Upper lobe of left lung (tissue), 6 donors: Measurements from ENCODE around the gene MYL12B. TPM values are rescaled to one million over a fixed set of nuclear protein-coding genes. Genes with fewer than 3 reads are reported as not detected.
A peak's percentile ranks its signal among the peaks of the same experiment; 100 is the strongest.

ENCODE experiments used
- ATAC-seq, 2 donors: fragments of 200-7000 bp; cut with Tn5 transposase; one replicate each; pipeline ENCODE4 v1.9.1; 2022; ENCODE audit warnings: mild to moderate bottlenecking in 2 of 2, moderate library complexity in 2 of 2; ENCODE audit not compliant: low FRiP score in 2 of 2
- DNase-seq, 2 donors: peaks; one replicate each; pipeline ENCODE4 v3.0.0-alpha.2; 2019 to 2020
- H3K27ac ChIP-seq, 4 donors: fragments of 200-600 bp; sonication (generic); one replicate each; pipeline ENCODE4 v1.5.1; 2016 to 2019
- H3K27me3 ChIP-seq, 4 donors: fragments of 200-600 bp; sonication (generic); one replicate each; pipeline ENCODE4 v1.5.1; 2017 to 2019
- H3K36me3 ChIP-seq, 4 donors: fragments of 200-600 bp; sonication (generic); one replicate each; pipeline ENCODE4 v1.5.1; 2016 to 2019
- H3K4me1 ChIP-seq, 4 donors: fragments of 200-600 bp; sonication (generic); one replicate each; pipeline ENCODE4 v1.5.1; 2018 to 2019
- H3K4me3 ChIP-seq, 4 donors: fragments of 200-600 bp; sonication (generic); one replicate each; pipeline ENCODE4 v1.5.1; 2017 to 2019; ENCODE audit warnings: mild to moderate bottlenecking in 2 of 4, moderate library complexity in 1 of 4
- H3K9me3 ChIP-seq, 4 donors: fragments of 200-600 bp; sonication (generic); one replicate each; pipeline ENCODE4 v1.5.1; 2018 to 2019
- EP300 ChIP-seq, 4 donors: sonication (generic); formaldehyde crosslinking; IDR thresholded peaks; one replicate each; pipeline ENCODE4 v1.5.1; 2017; ENCODE audit warnings: antibody characterized with exemption in 4 of 4, control low read depth in 2 of 4
- POLR2A ChIP-seq, 4 donors: fragments of 450-650 bp; IDR thresholded peaks; one replicate each; pipeline ENCODE4 v1.5.1; 2016 to 2017; ENCODE audit warnings: antibody characterized with exemption in 4 of 4, mild to moderate bottlenecking in 2 of 4
- POLR2AphosphoS5 ChIP-seq, 2 donors: sonication (generic); formaldehyde crosslinking; IDR thresholded peaks; one replicate each; pipeline ENCODE4 v1.5.1; 2017; ENCODE audit warnings: antibody characterized with exemption in 2 of 2
- WGBS, 2 donors: methylation state at CpG; one replicate each; pipeline ENCODE4 v1.1.5; 2017 to 2018; 5-methylcytosine and 5-hydroxymethylcytosine counted together
- total RNA-seq, 6 donors: library from RNA; depleted of rRNA in 4 of 6; stranded (reverse); fragments of >200 nt in 4 of 6; gene quantifications; one replicate each; pipeline versions ENCODE4 v1.1.0 to v1.2.1, GENCODE V29; 2016 to 2021
- TF ChIP-seq, protein P1 (sequence below), 6 experiments: fragments of 450-650 bp in 4 of 6; fragments of 200-600 bp in 2 of 6; sonication (generic) in 2 of 6; IDR thresholded peaks; one replicate each; pipeline ENCODE4 v1.5.1; 2016 to 2019; ENCODE audit warnings: antibody characterized with exemption in 6 of 6
- donor health status: DM: no; HTN: no; CAD: no; lungs with moderate emphysema.
- donor health status: DM: no; HTN: yes; CAD: no; lungs with severe emphysema.

Gene MYL12B
- total RNA-seq, 6 donors from 2014 or later: 93.2 to 451 (median 361) TPM

DNA sequence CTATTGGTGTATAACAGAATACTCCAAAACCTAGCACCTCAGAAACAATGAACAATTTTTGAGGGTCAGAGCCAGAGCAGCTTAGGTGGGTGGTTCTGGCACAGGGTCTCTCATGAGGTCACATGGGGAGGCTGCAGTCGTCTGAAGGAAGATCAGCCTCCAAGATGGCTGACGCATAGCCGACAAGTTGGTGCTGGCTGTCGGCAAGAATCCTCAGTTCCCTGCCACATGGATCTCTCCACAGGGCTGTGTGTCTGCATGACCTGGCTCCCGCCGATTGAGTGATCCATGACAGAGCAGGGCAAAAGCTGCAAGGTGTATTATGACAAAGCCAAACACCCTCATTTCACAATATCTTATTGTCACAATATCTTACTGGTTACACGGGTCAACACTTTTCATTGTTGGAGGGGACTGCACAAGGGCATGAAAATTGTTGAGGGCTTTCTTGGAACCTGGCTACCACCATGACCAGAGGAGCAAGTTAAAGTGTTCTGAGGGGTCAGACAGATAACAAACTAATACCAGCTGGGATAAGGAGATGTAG is 4.2 kb downstream of the MYL12B start:
- H3K36me3 ChIP-seq: no peaks in the 10 kb centered on the region
- WGBS, 2 donors: 47 to 55% methylated on average over 6 to 7 of the region's 7 CpGs
- no peak for DNase-seq
- no peak for ATAC-seq
- H3K27ac ChIP-seq: no peak overlapping the region
- H3K27me3 ChIP-seq: no peaks in the 10 kb centered on the region
- H3K4me3 ChIP-seq: no peak overlapping the region
- peaks cover 64 to 75% (median 70%) of the 10 kb centered on the region in 4 donors for H3K4me1 ChIP-seq
- TF ChIP-seq POLR2AphosphoS5 (IDR thresholded peaks at IDR 0.05): no peak
- TF ChIP-seq, protein P1, sequence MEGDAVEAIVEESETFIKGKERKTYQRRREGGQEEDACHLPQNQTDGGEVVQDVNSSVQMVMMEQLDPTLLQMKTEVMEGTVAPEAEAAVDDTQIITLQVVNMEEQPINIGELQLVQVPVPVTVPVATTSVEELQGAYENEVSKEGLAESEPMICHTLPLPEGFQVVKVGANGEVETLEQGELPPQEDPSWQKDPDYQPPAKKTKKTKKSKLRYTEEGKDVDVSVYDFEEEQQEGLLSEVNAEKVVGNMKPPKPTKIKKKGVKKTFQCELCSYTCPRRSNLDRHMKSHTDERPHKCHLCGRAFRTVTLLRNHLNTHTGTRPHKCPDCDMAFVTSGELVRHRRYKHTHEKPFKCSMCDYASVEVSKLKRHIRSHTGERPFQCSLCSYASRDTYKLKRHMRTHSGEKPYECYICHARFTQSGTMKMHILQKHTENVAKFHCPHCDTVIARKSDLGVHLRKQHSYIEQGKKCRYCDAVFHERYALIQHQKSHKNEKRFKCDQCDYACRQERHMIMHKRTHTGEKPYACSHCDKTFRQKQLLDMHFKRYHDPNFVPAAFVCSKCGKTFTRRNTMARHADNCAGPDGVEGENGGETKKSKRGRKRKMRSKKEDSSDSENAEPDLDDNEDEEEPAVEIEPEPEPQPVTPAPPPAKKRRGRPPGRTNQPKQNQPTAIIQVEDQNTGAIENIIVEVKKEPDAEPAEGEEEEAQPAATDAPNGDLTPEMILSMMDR (IDR thresholded peaks at IDR 0.05): no peak
- no peak for TF ChIP-seq EP300 (IDR thresholded peaks at IDR 0.05)
- no peak for TF ChIP-seq POLR2A (IDR thresholded peaks at IDR 0.05)
- no peaks in the 10 kb centered on the region for H3K9me3 ChIP-seq

DNA sequence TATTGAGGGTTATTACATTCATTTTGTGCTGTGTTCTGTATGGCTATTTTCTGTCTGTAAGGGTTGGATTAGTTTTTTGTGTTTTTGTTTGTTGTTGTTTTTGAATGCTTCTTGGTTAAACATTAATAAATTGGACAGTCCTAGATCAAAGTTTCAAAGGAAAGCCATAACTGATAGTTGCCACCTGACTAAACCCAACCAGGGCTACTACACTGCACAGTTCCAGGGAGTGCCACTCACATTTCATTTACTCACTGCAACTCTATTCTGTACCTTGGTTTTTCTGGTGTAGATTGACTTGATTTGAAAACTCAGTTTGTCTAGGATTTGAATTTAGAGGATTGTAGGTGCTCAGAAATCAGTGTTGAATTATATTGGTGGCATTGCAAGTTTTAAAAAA is 6.4 kb downstream of the MYL12B start:
- H3K27me3 ChIP-seq: no peaks in the 10 kb centered on the region
- H3K36me3 ChIP-seq: peaks cover 0 to 7% (median 3%) of the 10 kb centered on the region in 4 donors
- no peak overlapping the region for H3K4me3 ChIP-seq
- H3K27ac ChIP-seq: no peak overlapping the region
- H3K4me1 ChIP-seq: peaks cover 62 to 84% (median 74%) of the 10 kb centered on the region in 4 donors
- DNase-seq: no peak
- H3K9me3 ChIP-seq: no peaks in the 10 kb centered on the region
- TF ChIP-seq, protein P1 (IDR thresholded peaks at IDR 0.05): no peak
- TF ChIP-seq POLR2A (IDR thresholded peaks at IDR 0.05) (no peak), EP300 (IDR thresholded peaks at IDR 0.05) (no peak), POLR2AphosphoS5 (IDR thresholded peaks at IDR 0.05) (no peak)
- no peak for ATAC-seq

DNA sequence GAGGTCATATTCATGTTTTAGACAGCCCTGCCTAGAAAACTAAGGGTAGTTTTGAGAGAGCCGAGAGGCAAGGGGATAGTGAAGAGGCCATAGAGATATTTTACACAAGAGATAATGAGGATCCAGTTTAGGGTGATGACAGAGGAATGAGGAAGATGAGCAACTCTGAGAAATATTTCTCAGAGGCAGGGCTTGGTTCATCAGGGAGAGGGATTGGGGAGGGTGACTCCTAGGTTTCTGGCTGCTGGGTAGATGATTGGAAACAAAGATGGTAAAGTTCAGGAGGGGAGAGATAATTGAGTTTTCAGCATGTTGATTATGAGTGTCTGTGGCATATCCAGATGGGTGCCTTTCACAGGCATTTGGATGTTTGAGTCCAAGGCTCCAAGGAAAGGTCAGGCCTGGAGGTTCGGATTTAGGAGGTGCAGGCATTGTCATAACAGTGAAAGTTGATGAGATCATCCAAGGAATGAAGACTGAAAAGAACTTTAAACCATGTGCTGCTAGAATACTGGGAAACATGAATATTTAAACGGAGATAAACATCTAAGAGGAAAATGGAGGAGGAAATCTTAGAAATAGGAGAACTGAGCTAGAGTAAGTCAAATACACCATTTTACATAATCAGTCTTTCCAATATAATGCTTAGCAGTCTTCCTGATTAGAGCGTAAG is 7.4 kb downstream of the MYL12B start:
- peak in 1 of 2 donors; percentile 76 for ATAC-seq
- Histone ChIP-seq H3K4me1 (peaks cover 51 to 74% (median 63%) of the 10 kb centered on the region in 4 donors), H3K4me3 (no peak overlapping the region), H3K9me3 (no peaks in the 10 kb centered on the region), H3K36me3 (peaks cover 0 to 18% (median 10%) of the 10 kb centered on the region in 4 donors), H3K27ac (peak overlapping the region in 1 of 4 donors; percentile 36), H3K27me3 (no peaks in the 10 kb centered on the region)
- no peak for DNase-seq
- TF ChIP-seq, protein P1 (IDR thresholded peaks at IDR 0.05): no peak
- TF ChIP-seq POLR2A (IDR thresholded peaks at IDR 0.05) (no peak), POLR2AphosphoS5 (IDR thresholded peaks at IDR 0.05) (no peak), EP300 (IDR thresholded peaks at IDR 0.05) (no peak)
- 65 to 75% methylated on average over 4 of the region's 4 CpGs for WGBS, 2 donors

DNA sequence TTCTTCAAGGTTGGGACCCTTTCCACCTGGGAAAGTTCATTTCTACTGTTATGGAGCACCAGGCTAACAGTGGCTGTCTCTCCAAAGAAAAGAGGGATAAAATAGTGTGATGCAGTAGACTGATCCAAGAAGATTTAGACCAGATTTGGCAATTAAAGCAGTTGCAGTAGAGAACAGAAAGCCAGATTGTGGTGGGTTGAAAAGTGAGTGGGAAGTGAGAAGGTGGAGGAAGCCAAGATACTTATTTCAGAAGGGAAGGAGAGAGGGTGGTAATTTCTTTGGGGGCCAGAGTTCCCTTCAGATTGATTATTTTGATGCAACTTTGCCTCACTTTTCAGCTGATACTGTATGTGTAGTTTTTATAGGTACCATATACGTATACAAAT is 8.0 kb downstream of the MYL12B start:
- Histone ChIP-seq H3K27ac (no peak overlapping the region), H3K36me3 (peaks cover 0 to 23% (median 15%) of the 10 kb centered on the region in 4 donors), H3K27me3 (no peaks in the 10 kb centered on the region), H3K9me3 (no peaks in the 10 kb centered on the region), H3K4me1 (peaks cover 46 to 69% (median 58%) of the 10 kb centered on the region in 4 donors), H3K4me3 (no peak overlapping the region)
- ATAC-seq (no peak), DNase-seq (no peak)
- TF ChIP-seq EP300 (IDR thresholded peaks at IDR 0.05) (no peak), POLR2A (IDR thresholded peaks at IDR 0.05) (no peak), POLR2AphosphoS5 (IDR thresholded peaks at IDR 0.05) (no peak)
- TF ChIP-seq, protein P1 (IDR thresholded peaks at IDR 0.05): no peak
- 100% methylated on average over 1 of the region's 1 CpG for WGBS, 2 donors
